ENCODE results near the gene TBL3.
"Not testable (repeated sequence)": the region's sequence is repeated elsewhere in the genome, so short reads cannot be mapped to it uniquely, and the experiment has no call there.

Gene TBL3

DNA sequence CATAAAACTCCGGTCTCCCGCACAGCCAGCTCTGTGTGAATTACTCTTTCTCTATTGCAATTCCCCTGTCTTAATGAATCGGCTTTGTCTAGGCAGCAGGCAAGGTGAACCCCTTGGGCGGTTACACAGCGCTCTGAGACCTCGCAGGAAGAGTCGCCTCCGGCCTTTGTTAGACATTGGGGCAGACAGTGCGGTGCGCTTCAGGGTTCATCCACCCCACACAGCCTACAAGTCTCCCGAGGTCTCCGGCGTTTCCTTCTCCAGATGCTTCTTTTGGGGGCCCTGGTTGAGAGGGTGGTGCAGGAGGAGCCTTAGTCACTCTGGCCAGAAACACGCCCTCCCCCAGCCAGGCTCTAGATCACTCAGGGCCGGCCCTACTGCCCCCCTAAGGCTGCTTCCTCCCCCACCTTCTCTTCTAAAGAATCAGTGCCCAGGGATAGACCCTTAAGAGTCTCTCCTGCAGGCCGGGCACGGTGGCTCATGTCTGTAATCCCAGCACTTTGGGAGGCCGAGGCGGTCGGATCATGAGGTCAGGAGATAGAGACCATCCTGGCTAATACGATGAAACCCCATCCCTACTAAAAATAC lies 27.1 kb upstream of the TBL3 start:
- DNase-seq, result no peak

DNA sequence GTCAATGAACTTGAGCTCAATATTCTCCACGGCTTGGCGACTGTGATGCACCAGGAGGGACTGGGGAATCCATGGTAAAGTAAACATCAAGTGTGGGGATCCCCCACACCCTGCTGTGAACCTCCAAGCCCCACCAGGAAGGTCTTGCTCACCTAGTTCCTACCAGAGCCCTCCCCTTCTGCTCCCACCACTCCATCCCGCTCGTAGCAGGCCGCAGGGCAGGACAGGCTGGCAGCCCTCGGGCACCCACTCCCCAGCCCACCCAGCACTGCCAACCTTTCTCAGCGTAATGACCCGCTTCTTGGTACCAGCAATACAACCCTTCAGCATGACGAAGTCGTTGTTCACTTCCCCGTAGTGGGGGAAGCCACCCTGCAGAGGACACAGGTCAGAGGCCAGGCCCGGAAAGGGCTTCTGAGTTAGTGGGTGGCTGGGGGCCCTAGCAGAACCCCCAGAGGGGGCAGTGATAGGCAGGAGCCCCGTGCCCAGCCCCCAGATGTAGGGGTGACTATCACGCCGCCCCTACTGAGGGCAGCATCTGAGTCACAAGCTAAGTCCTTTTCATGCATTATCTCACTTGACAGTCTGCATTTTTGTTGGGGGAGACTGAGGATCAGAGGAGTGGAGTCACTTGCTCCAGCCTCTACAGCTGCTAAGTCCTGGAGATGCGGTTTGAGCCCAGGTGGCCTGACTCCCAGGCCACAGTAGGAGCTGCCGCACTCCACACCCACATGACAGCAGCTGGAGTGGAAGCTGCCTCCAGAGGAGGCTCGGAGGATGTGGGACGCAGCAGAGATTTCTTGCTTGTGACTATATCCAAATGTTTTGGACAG lies 26.1 kb upstream of the TBL3 start:
- DNase-seq, result no peak

DNA sequence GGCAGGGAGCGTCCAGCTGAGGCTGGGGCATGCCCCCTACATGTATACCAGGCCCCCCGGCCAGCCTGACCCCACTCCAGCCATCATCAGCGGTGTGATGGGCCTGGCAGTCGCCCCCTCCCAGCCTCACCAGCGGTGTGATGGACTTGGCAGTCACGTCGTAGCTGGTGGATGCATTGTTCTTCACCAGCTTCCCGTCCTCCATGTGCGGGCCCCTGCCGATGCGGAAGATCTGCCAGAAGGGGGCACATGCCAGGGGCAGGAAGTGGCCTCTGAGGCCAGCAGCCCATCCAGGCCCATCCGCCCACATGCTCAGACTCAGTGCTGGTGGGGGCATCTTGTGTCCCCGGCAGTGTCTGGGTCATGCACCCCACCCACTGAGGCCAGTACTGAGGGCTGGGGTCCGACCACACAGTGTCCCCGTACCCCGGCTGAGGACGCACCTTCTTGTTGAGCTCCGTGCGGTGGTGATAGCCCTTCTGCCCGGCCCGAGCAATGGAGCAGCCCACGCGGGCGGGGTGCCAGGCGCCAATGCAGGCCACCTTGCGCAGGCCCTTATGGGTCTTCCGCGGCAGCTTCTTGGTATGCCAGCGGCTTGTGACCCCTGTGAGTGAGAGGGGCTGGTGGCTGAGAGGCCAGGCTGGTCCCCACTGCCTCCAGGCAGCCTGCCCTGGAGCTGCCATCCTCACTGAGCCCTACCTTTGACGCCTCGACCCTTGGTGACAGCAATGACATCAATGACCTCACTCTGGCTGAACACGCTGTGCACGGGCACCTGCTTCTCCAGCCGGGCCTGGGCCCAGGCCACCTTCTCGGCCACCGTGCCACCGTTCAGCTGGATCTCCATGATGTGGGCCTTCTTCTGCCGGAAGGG lies 25.1 kb upstream of the TBL3 start:
- DNase-seq, result no peak

GRCh38 chr16:1947369-1947670 lies 24.5 kb upstream of the TBL3 start:
- no peak for DNase-seq

DNA sequence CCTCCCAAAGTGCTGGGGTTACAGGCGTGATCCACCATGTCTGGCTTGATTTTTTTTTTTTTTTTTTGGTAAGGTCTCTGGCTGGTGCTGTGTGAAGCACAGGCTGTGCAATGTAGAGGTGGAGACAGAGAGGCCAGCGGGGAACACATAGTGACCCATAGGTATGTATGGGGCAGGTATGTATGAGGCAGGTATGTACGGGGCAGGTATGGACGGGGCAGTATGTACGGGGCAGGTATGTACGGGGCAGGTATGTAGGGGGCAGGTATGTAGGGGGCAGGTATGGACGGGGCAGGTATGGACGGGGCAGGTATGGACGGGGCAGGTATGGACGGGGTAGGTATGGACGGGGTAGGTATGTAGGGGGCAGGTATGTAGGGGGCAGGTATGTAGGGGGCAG lies 22.3 kb upstream of the TBL3 start:
- DNase-seq, result no peak

GRCh38 chr16:1950047-1950446 lies 21.8 kb upstream of the TBL3 start:
- DNase-seq, result no peak

GRCh38 chr16:1950559-1950958 lies 21.3 kb upstream of the TBL3 start:
- no peak for DNase-seq

DNA sequence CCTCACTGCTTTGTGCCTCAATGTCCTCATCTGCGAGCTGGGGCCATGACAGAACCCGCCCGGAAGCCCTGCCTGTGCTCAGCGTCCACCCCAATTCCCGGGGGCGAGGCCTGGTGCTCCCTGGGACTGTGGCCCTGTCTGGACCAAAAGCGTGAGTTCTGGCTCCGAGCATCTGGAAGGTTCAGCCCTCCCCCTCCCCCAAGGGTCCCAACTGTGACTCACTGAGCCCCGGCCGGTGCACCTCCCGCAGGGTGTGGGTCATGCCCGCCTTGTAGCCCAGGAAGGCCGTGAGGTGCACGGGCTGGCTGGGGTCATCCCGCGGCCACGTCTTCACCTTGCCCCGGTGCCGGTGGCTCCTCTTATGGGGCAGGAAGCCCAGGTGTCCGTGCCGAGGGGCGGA lies 18.1 kb upstream of the TBL3 start:
- no peak for DNase-seq

DNA sequence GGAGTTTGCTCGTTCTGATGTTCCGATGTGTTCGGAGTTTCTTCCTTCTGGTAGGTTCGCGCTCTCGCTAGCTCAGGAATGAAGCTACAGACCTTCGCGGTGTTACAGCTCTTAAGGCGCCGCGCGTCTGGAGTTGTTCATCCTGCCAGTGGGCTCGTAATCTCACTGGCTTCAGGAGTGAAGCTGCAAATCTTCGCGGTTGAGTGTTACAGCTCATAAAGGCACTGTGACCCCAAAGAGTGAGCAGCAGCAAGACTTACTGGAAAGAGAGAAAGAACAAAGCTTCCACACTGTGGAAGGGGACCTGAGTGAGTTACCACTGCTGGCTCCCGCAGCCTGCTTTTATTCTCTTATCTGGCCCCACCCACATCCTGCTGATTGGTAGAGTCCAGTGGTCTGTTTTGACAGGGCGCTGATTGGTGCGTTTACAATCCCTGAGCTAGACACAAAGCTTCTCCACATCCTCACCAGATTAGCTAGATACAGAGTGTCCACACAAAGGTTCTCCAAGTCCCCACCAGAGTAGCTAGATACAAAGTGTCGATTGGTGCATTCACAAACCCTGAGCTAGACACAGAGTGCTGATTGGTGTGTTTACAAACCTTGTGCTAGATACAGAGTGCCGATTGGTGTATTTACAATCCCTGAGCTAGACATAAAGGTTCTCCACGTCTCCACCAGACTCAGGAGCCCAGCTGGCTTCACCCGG lies 14.3 kb upstream of the TBL3 start:
- DNase-seq, result not testable (repeated sequence)

- not testable (repeated sequence) for DNase-seq
These were observed 13.7 kb upstream of the TBL3 start for GRCh38 chr16:1958143-1958491.

DNA sequence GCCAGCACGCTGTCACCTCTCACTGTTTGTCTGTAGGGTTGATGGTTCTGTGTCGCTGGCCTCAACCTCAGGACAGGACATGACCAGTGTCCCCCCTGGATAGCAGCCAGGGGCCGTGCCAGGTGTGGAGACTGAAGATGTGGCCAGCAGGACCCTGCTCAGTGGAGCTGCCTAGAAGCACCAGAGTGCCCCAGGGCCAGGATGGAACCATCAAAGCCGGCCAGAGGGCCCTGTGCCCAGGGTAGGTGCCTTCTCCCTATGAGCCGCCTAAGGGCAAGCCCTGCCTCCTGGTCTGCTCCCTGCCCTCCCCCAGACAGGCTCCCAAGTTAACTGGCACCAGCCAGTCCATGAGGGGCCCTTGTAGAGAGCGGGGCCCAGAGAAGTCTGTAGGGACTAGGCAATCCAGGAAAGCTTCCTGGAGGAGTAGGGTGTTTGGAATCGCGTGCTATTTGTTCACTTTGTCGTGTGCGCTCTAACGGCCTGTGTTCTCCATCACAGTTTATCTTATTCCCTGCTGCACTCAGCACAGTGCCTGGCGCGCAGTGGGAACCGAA lies 13.1 kb upstream of the TBL3 start:
- DNase-seq, result no peak

DNA sequence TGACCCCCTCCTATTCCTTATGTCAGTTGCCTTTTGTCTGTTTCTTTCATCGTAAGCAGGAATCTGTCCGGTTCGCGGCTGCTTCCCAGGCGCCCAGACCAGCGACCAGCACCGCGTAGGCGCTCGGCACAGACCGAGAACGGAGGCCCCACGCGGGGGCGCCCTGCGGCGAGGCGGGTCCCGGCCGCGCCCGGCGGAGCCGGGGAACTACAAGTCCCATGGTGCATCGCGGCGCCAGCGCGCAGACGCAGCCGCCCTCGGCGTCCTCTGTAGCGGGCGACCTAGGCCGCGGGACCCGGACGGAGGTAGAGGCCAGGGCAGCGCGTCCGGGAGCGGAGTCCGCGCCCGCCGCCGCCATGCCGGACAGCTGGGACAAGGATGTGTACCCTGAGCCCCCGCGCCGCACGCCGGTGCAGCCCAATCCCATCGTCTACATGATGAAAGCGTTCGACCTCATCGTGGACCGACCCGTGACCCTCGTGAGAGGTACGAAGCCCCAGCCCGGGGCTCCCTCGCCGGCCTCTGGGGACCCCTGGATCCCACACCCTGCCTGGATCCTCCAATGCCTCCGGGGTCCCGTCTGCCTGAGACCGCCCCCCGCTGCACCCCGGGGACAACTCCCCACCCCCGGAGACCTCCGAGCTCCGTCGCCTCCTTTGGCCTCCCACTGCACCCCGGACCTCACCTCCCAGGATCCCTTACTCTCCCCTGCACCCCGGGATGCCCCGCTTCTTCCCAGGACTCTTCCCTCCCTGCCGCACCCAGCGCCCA lies 12.4 kb upstream of the TBL3 start, which contains the start of gene NDUFB10:
TSS of gene NDUFB10 (plus strand) at position 270 of the 771 bp plus-strand sequence. CDS start at position 357, 87 bp downstream.
- DNase-seq, result peak; percentile 95

GRCh38 chr16:1960665-1961630 lies 10.9 kb upstream of the TBL3 start:
- DNase-seq, result peak; percentile 83

GRCh38 chr16:1961651-1962067 lies 10.2 kb upstream of the TBL3 start:
- peak; percentile 66 for DNase-seq

DNA sequence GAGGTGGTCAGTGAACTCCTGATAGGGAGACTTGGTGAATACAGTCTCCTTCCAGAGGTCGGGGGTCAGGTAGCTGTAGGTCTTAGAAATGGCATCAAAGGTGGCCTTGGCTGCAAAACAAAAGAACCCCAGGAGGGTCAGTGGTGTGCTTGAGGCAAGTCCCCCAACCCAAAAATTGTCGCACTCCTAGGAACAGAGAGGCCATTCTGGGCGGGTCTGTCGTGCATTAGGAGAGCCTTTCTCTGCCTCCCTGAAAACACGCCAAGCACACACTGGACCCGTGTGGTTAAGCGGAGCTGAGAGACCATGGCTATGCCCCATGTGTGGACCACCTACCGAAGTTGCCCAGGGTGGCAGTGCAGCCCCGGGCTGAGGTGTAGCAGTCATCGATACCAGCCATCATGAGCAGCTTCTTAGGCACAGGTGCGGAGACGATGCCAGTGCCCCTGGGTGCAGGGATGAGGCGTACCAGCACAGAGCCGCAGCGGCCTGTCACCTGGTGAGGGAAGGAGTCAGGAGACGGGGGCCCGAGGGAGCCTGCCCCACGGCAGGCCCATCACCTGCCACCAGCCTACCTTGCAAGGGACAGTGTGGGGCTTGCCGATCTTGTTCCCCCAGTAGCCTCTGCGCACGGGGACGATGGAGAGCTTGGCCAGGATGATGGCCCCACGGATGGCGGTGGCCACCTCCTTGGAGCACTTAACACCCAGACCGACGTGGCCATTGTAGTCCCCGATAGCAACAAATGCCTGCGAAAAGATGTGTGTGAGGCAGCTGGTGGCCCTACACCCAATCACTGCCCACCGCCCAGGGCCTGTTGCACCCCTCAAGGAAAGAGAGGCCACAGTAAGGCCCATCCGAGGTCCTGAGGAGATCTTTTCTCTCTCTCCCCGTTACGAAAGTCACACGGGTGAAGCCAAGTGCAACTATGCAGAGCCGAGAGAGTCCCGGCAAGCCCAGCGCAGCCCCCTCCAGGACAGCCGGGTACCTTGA lies 9.4 kb upstream of the TBL3 start:
- DNase-seq, result not testable (repeated sequence)

DNA sequence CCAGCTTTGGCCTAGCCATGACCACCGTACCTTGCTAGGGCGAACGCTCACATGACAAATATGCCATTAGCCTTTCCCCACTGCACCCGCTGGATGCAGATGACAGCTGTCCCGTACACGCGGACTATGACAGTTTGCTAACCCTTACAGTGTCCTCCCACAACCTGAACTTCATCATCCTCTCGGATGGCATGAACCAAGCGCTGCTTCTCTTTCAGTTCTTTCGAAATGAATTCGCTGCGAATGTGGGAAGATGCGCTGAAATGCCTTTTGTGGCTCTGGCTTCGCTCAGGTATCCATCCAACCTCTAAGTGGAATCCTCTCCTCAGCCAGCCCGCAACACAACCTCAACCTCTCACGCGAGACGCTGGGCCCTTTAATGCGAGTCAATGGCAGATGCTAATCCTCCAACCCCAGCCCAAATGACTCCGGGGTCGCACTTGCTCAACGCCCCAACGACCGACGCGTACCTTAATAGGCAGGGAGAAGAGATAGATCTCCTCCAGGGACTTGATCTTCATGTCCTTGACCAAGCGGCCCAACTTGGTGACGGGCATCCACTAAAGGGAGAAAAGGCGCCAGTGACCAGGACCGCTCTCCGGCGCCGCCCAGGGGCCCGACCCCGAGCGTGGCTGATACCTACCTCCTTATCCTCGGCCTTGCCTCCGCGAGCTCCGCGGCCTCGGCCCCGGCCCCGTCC lies 7.9 kb upstream of the TBL3 start:
- peak; percentile 59 for DNase-seq

- DNase-seq, result peak; percentile 98
These were observed 7.1 kb upstream of the TBL3 start, which contains the start of gene RPS2 for GRCh38 chr16:1964506-1965395. RPS2 (minus strand) TSS chr16:1964826; CDS start chr16:1964625, 201 bp downstream.

Data from DMS53 (cell line).